ENCODE results near the gene HCFC2. TPM values are rescaled to one million over a fixed set of nuclear protein-coding genes. Genes with fewer than 3 reads are reported as not detected.

The HCFC2 gene
- total RNA-seq, 4 donors from 2014 or later = 11.0 to 18.9 (median 14.1) TPM

GRCh38 chr12:104073699-104074098, 9.4 kb downstream of the HCFC2 start:
- TF ChIP-seq POLR2A (IDR thresholded peaks at IDR 0.05) = no peak
- TF ChIP-seq CTCF (IDR thresholded peaks at IDR 0.05) = no peak
- no peak for DNase-seq (ENCODE audit: low spot score in 2 of 2)
- intact Hi-C loops (cut with DNase I; ENCODE audit: low total_unique reads) = no loop called here
- WGBS, 2 donors = 98 to 100% methylated on average over 1 of the region's 1 CpG
- H3K4me3 ChIP-seq (ENCODE audit: low read depth, poor library complexity, severe bottlenecking) = no peak overlapping the region

GRCh38 chr12:104079024-104079423, 14.7 kb downstream of the HCFC2 start:
- H3K4me3 ChIP-seq (ENCODE audit: low read depth, poor library complexity, severe bottlenecking) = no peak overlapping the region
- no peak for DNase-seq (ENCODE audit: low spot score in 2 of 2)
- TF ChIP-seq POLR2A (IDR thresholded peaks at IDR 0.05) = no peak
- no peak for TF ChIP-seq CTCF (IDR thresholded peaks at IDR 0.05)
- intact Hi-C loops (cut with DNase I; ENCODE audit: low total_unique reads) = no loop called here
- WGBS, 2 donors = 81 to 83% methylated on average over 1 of the region's 1 CpG

GRCh38 chr12:104080764-104081163, 16.4 kb downstream of the HCFC2 start:
- WGBS, 2 donors = 84 to 91% methylated on average over 1 of the region's 1 CpG

GRCh38 chr12:104083769-104084475, 19.6 kb downstream of the HCFC2 start:
- WGBS, 2 donors = 93 to 96% methylated on average over 8 of the region's 8 CpGs
- TF ChIP-seq CTCF (IDR thresholded peaks at IDR 0.05) = no peak
- TF ChIP-seq POLR2A (IDR thresholded peaks at IDR 0.05) = no peak
- intact Hi-C loops (cut with DNase I; ENCODE audit: low total_unique reads) = no loop called here
- DNase-seq (ENCODE audit: low spot score in 2 of 2) = no peak
- H3K4me3 ChIP-seq (ENCODE audit: low read depth, poor library complexity, severe bottlenecking) = no peak overlapping the region

More at GRCh38 chr12:104080764-104081163, 16.4 kb downstream of the HCFC2 start:
- no peak overlapping the region for H3K4me3 ChIP-seq (ENCODE audit: low read depth, poor library complexity, severe bottlenecking)
- no peak for TF ChIP-seq POLR2A (IDR thresholded peaks at IDR 0.05)
- TF ChIP-seq CTCF (IDR thresholded peaks at IDR 0.05) = no peak
- no peak for DNase-seq (ENCODE audit: low spot score in 2 of 2)
- intact Hi-C loops (cut with DNase I; ENCODE audit: low total_unique reads) = no loop called here

GRCh38 chr12:104090685-104091084, 26.4 kb downstream of the HCFC2 start:
- intact Hi-C loops (cut with DNase I; ENCODE audit: low total_unique reads) = no loop called here
- TF ChIP-seq POLR2A (IDR thresholded peaks at IDR 0.05) = no peak
- TF ChIP-seq CTCF (IDR thresholded peaks at IDR 0.05) = no peak
- no peak overlapping the region for H3K4me3 ChIP-seq (ENCODE audit: low read depth, poor library complexity, severe bottlenecking)
- WGBS, 2 donors = 93 to 96% methylated on average over 1 of the region's 1 CpG
- DNase-seq (ENCODE audit: low spot score in 2 of 2) = no peak

GRCh38 chr12:104091136-104091535, 26.8 kb downstream of the HCFC2 start:
- no peak overlapping the region for H3K4me3 ChIP-seq (ENCODE audit: low read depth, poor library complexity, severe bottlenecking)
- DNase-seq (ENCODE audit: low spot score in 2 of 2) = no peak
- 93% methylated on average over 4 of the region's 4 CpGs for WGBS, 2 donors
- TF ChIP-seq CTCF (IDR thresholded peaks at IDR 0.05) (no peak), POLR2A (IDR thresholded peaks at IDR 0.05) (no peak)
- intact Hi-C loops (cut with DNase I; ENCODE audit: low total_unique reads) = no loop called here
